ENCODE results near the gene PTOV1.

Gene PTOV1

DNA sequence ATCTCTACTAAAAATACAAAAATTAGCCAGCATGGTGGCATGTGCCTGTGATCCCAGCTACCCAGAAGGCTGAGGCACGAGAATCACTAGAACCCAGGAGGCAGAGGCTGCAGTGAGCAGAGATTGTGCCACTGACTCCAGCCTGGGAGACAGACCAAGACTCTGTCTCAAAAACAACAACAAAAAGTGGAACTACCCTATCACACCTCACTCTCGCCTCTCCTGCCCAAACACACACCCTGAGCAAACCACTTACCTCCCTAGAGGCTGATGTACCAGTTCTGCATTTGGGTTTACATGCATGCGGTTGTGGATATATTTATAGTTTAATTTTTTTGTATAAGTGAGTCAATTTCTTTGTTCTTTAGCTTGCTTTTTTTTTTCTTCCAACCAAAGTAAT lies 7.7 kb upstream of the PTOV1 start:
- no peak for DNase-seq (ENCODE audit: low read depth in 2 of 2)

DNA sequence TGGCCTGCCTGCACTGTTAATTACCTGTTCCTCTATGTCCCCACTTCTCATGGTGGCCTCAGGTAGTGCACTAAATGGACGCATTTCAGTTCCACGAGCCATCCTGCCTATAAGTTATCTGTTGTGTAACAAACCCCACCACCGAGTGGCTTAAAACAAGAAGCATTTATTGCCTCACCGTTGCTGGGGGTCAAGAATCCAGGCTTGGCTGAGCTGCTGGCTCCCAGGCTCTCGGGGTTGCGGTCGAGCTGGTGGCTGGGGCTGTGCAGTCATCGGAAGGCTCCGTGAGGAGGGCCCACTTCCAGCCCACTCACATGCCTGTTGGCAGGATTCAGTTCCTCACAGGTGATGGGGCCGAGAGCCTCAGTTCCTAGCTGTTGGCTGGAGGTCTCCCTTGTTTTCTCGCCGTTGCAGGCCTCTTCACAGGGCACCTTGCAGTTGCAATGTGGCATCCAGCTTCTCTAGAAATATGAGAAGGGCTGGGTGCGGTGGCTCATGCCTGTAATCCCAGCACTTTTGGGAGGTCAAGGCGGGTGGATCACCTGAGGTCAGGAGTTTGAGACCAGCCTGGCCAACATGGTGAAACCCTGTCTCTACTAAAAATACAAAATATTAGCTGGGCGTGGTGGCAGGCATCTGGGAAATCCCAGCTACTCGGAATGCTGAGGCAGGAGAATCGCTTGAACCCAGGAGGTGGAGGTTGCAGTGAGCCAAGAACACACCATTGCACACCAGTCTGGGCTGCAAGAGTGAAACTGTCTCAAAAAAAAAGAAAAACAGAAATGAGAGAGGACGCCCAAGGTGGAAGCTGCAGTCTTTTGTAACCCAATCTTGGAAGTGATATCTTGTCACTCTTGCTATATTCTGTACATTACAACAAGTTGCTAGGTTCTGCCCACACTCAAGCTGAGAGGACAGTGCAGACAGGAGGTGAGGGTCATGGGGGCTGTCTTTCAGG lies 6.5 kb upstream of the PTOV1 start:
- DNase-seq (ENCODE audit: low read depth in 2 of 2): no peak

DNA sequence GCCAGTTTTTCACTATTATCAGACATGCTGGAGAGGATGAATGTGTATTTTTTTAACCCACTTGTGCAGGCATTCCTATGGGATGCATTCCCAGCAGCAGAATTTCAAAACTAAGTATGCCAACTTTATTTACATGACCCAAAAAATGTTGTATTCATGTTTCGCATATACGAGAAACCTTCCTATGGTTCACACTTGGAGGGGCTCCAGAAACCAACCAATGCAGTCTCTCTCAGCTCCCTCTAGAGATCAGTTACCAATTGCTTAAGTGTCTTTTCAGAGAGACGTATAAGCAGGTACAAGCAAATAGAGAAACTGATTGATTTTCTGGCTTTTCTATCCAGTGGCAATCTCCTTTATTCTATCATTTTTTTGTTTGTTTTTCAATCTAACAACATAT lies 5.5 kb upstream of the PTOV1 start:
- no peak for DNase-seq (ENCODE audit: low read depth in 2 of 2)

- DNase-seq (ENCODE audit: low read depth in 2 of 2): no peak
Observed at GRCh38 chr19:49846408-49846807, 4.6 kb upstream of the PTOV1 start.

- no peak for DNase-seq (ENCODE audit: low read depth in 2 of 2)
Observed at GRCh38 chr19:49847731-49848696, 2.9 kb upstream of the PTOV1 start.

- no peak for DNase-seq (ENCODE audit: low read depth in 2 of 2)
Observed at GRCh38 chr19:49848938-49849337, 2.0 kb upstream of the PTOV1 start.

- DNase-seq (ENCODE audit: low read depth in 2 of 2): no peak
Observed at GRCh38 chr19:49849433-49850220, 1.3 kb upstream of the PTOV1 start.

GRCh38 chr19:49850221-49850486 lies 805 bp upstream of the PTOV1 start:
- DNase-seq (ENCODE audit: low read depth in 2 of 2): no peak

- DNase-seq (ENCODE audit: low read depth in 2 of 2): peak in 1 of 2 donors; percentile 41
Observed at GRCh38 chr19:49851456-49852259, 699 bp downstream of the PTOV1 start.

- no peak for DNase-seq (ENCODE audit: low read depth in 2 of 2)
Observed at GRCh38 chr19:49852631-49853126, 1.7 kb downstream of the PTOV1 start.

DNA sequence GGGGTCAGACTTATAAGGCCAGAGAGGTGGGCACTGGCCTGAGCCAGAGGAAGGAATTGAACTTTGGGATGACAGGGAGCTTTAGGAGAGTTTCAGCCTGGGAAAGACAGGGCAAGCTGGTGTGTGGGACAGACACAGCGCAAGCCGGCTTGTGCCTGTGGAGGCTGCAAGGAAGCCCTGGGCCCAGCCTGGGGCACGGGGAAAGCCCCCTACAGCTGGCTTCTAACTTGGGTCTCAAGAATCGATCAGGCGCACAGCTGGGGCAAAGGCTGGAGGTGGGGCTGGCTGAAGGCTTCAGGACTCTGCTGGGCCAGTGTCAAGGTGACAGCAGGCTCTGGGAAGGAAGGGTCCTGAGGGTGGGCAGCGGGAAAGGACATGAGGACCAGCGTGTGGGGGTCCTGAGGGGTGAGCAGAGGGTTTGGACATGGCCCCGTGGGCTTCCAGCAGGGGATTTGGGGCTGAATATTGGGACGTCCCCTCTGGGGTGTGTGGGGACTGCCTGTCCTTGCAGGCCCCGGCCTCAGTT lies 3.0 kb downstream of the PTOV1 start:
- DNase-seq (ENCODE audit: low read depth in 2 of 2): no peak

DNA sequence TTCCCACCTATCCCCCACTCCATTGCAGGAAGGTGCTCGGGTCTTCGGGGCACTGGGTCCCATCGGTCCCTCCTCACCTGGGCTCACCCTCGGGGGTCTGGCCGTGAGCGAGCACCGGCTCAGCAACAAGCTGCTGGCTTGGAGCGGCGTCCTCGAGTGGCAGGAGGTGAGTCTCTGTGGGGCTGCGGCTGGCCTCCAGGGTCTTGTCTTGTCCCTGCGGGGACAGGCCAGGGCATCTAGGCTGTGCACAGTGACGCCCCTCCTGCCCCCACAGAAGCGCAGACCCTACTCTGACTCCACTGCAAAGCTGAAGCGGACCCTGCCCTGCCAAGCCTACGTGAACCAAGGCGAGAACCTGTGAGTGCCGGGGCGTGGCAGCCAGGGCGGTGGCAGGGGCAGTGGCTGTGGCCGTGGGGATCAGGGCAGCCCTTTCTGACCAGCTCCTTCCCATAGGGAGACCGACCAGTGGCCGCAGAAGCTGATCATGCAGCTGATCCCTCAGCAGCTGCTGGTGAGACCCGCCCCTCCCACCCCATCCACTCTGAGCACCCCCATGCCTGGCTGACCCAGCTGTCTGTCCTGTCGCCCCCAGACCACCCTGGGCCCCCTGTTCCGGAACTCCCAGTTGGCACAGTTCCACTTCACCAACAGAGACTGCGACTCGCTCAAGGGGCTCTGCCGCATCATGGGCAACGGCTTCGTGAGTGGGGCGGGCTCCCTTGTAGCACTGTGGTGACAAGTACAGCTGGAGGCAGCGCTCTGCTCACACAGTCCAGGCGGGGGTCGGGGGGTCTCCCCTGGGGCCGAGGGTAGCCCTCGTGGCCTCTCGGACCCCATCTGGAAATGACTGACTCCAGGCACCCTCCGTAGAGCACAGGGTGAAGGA lies 3.7 kb downstream of the PTOV1 start:
- no peak for DNase-seq (ENCODE audit: low read depth in 2 of 2)

DNA sequence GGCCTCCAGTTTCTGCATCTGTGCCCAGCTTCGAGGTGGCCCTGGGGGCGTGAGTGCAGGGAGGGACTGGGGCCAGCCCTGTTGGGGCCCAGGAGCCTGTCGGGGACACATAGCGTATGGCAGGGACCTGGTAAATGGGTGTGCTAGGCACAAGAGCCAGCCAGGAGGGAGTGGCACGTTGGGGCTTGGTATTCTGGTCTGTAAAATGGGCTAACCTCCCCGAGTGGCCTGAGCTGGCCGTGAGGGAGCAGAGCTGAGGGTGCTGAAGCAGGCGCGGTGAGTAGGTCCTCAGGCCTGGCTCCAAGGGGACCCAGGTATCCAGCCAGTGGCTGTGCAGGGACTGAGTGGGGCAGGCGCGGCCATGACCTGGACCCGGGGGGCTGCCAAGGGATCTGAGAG lies 4.3 kb downstream of the PTOV1 start:
- no peak for DNase-seq (ENCODE audit: low read depth in 2 of 2)

- DNase-seq (ENCODE audit: low read depth in 2 of 2): no peak
Observed at GRCh38 chr19:49855676-49856573, 5.0 kb downstream of the PTOV1 start.

GRCh38 chr19:49856574-49857021 lies 5.6 kb downstream of the PTOV1 start:
- no peak for DNase-seq (ENCODE audit: low read depth in 2 of 2)

DNA sequence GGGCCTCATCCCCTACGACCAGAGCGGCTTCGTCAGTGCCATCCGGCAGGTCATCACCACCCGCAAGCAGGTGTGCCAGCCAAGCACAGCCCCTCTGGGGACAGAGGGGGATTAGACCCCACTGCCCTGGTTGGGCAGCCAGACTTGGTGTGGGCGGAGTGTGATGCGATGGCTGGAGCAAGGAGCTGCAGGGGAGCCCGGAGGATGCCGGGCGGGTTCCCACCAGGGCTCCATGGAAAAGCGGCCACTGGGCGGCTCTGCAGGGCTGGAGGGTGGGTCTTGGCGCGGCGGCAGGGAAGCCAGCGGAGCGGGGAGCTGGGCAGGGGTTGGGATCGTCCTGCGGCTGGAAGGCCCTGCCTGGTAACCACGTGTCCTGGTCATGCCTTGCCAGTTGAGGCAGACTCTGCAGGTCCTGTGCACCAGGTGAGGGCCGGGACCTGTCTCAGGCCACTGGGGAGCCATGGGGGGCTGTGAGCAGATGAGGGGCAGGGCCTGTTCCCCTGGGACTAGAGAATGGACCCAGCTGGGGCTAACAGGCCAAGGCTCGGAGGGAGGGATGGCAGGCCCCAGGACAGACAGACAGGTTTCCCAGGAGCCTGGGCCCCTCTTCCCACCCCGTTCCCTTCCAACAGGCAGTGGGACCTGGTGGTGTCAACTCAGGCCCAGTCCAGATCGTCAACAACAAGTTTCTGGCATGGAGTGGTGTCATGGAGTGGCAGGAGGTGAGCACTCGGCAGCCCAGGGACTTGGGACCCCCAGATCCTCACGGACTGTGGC lies 6.3 kb downstream of the PTOV1 start:
- DNase-seq (ENCODE audit: low read depth in 2 of 2): no peak

GRCh38 chr19:49857838-49858087 lies 6.8 kb downstream of the PTOV1 start:
- DNase-seq (ENCODE audit: low read depth in 2 of 2): no peak

Data from stimulated activated CD4-positive, alpha-beta T cell treated with anti-CD3 and anti-CD28 coated beads, Interleukin-1b, Interleukin-23, amount 100 ng/mL, for 4 hours (primary cell).